Kidney (tissue), 14 donors: ENCODE measurements around the gene MRPL55. TPM values are rescaled to one million over a fixed set of nuclear protein-coding genes. Genes with fewer than 3 reads are reported as not detected.
A peak's percentile ranks its signal among the peaks of the same experiment; 100 is the strongest.

Experiments
- DNase-seq, 5 donors: peaks; one replicate each; pipeline ENCODE4 v3.0.0-alpha.2; 2013 to 2020
- FAIRE-seq: peaks from 2 replicates; lab custom pipeline; 2012; peaks lifted over from hg19 to GRCh38; lab: Jason Lieb, UNC
- H3K27ac ChIP-seq, 2 donors: one replicate each; pipeline ENCODE4 v1.7.0; 2013; ENCODE audit warnings: low read depth in 2 of 2, low read length in 2 of 2, inconsistent platforms in 1 of 2
- H3K27me3 ChIP-seq: one replicate; pipeline ENCODE4 v1.7.1; 2013; ENCODE audit warnings: low read length, inconsistent platforms; ENCODE audit not compliant: control insufficient read depth, insufficient read depth
- H3K36me3 ChIP-seq, 3 donors: one replicate each; pipeline versions ENCODE4 v1.7.0 to v1.7.1; 2013; ENCODE audit warnings: low read length in 3 of 3, control low read depth in 1 of 3, inconsistent platforms in 1 of 3; ENCODE audit not compliant: insufficient read depth in 3 of 3, control insufficient read depth in 2 of 3
- H3K4me1 ChIP-seq, 3 donors: one replicate each; pipeline versions ENCODE4 v1.7.0 to v1.7.1; 2013; ENCODE audit warnings: low read length in 3 of 3, inconsistent platforms in 1 of 3, low read depth in 1 of 3; ENCODE audit not compliant: control insufficient read depth in 2 of 3, insufficient read depth in 2 of 3
- H3K4me3 ChIP-seq, 3 donors: one replicate each; pipeline versions ENCODE4 v1.7.0 to v1.8.1; 2013; ENCODE audit warnings: low read length in 3 of 3, control low read depth in 1 of 3, inconsistent platforms in 1 of 3
- H3K9ac ChIP-seq, 3 donors: one replicate each; pipeline versions ENCODE4 v1.7.0 to v1.7.1; 2013; ENCODE audit warnings: low read length in 3 of 3, control low read depth in 1 of 3, inconsistent platforms in 1 of 3
- H3K9me3 ChIP-seq, 3 donors: one replicate each; pipeline versions ENCODE4 v1.7.0 to v1.7.1; 2013; ENCODE audit warnings: low read length in 3 of 3, control low read depth in 1 of 3, inconsistent platforms in 1 of 3; ENCODE audit not compliant: control insufficient read depth in 2 of 3, insufficient read depth in 1 of 3
- intact Hi-C: fragments of 100-400 bp; cut with DNase I; formaldehyde crosslinking; loops from one replicate; pipeline ENCODE4 v1.11.1; 2022
- polyA plus RNA-seq: library from polyadenylated mRNA; stranded (reverse); fragments of 350-450 nt; fragmentation: Illumina TruSeq; extraction: RNeasy Lipid Tissue Mini Kit (QIAGEN cat#74804); gene quantifications from one replicate; pipeline ENCODE4 v1.2.3, GENCODE V29; 2014; ENCODE audit warnings: low read depth, low replicate concordance; ENCODE audit not compliant: insufficient read depth
- total RNA-seq: library from RNA; stranded (reverse); fragmentation: NEBNext Ultra II Directional; extraction: Animal tissue kit (Norgen Biotek cat#: 25700); gene quantifications from one replicate; pipeline ENCODE4 v1.2.1, GENCODE V29; 2021
- TF ChIP-seq, protein P1 (sequence below): IDR thresholded peaks from 3 replicates; pipeline ENCODE4 v1.5.1; 2012; ENCODE audit warnings: mild to moderate bottlenecking, moderate library complexity, borderline replicate concordance; ENCODE audit not compliant: insufficient read depth; ENCODE audit errors: extremely low read depth
- donor health status: control.
- donor health status: control.
- donor health status: control.
- donor health status: control.
- donor health status: control.
- donor health status: DM: yes; HTN: yes; CAD: no.
- donor health status: Normal renal cell carcinoma (clear cell type).

The MRPL55 gene
- total and polyA plus RNA-seq, 2 donors from 2014 or later, result 37.8 to 141 TPM

- H3K9ac ChIP-seq, result no peak overlapping the region
- H3K9me3 ChIP-seq, result no peaks in the 10 kb centered on the region
- no peak for FAIRE-seq
- intact Hi-C loops, result no loop called here
- DNase-seq, result peak in 2 of 5 donors; percentile 36 to 67
- H3K4me3 ChIP-seq, result no peak overlapping the region
- H3K4me1 ChIP-seq, result peaks cover 0 to 5% (median 0%) of the 10 kb centered on the region in 3 donors
- TF ChIP-seq, protein P1, sequence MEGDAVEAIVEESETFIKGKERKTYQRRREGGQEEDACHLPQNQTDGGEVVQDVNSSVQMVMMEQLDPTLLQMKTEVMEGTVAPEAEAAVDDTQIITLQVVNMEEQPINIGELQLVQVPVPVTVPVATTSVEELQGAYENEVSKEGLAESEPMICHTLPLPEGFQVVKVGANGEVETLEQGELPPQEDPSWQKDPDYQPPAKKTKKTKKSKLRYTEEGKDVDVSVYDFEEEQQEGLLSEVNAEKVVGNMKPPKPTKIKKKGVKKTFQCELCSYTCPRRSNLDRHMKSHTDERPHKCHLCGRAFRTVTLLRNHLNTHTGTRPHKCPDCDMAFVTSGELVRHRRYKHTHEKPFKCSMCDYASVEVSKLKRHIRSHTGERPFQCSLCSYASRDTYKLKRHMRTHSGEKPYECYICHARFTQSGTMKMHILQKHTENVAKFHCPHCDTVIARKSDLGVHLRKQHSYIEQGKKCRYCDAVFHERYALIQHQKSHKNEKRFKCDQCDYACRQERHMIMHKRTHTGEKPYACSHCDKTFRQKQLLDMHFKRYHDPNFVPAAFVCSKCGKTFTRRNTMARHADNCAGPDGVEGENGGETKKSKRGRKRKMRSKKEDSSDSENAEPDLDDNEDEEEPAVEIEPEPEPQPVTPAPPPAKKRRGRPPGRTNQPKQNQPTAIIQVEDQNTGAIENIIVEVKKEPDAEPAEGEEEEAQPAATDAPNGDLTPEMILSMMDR, result no peak
- H3K27ac ChIP-seq, result no peak overlapping the region
- H3K36me3 ChIP-seq, result no peaks in the 10 kb centered on the region
- peaks cover 13% of the 10 kb centered on the region for H3K27me3 ChIP-seq
Measured at GRCh38 chr1:228063251-228064191, 45.6 kb downstream of the MRPL55 start.

DNA sequence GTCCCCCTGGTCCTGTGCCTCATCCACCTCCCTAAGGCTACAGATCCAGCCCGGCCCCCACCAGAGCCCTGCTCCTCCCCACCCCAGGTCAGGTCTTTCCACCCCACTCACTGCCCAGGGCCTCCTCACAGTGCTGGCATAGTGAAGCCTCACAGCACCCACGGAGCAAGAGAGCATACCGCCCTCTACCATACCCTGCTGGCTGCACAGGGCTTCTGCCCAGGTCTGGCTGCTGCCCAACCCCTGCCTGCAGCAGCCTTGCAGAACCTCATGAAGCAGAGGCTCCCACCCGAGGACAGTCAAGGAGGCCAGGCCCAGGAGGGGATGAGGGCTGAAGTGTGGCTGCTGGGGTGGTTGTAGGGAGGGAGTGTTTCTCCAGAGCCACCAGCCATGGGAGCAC lies 46.3 kb downstream of the MRPL55 start:
- TF ChIP-seq, protein P1, result no peak
- FAIRE-seq, result no peak

DNA sequence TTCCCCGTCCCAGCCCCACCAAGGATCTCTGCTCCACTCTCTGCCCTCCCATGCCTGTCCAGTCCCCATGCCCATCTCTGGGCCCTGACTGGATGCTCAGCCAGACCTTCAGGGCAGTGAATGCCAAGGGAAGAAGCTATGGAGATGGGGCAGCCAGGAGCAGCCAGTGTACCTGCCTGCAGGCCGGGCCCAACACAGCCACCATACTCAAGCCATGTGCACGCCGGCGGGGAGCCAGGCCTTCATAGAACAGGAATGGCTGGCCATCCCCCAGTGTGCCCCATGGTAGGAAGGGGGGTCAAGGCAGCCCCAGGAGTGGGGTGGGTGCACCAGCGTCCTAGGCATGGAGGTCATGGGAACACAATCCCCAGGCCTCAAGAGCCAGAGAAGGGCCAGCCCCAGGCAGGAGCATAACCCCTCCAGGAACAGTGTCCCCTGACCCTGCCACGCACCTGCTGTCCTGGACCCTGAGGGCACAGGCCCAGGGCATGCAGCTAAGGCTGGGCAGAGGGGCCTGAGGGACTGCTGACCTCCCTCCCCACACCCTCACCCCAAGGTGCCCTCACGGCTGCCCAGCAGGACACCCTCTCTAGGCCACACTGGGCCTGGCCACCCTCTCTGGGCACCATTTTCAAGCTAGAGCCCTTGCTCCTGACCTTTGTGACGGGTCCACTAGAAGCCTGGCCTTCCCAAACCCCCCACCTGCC lies 46.9 kb downstream of the MRPL55 start:
- H3K36me3 ChIP-seq, result no peaks in the 10 kb centered on the region
- DNase-seq (no peak), FAIRE-seq (no peak)
- H3K9ac ChIP-seq, result no peak overlapping the region
- TF ChIP-seq, protein P1, result no peak
- peaks cover 20% of the 10 kb centered on the region for H3K27me3 ChIP-seq
- no peaks in the 10 kb centered on the region for H3K9me3 ChIP-seq
- no peak overlapping the region for H3K27ac ChIP-seq
- H3K4me3 ChIP-seq, result no peak overlapping the region
- peaks cover 0 to 5% (median 0%) of the 10 kb centered on the region in 3 donors for H3K4me1 ChIP-seq
- intact Hi-C loops, result no loop called here

More for the DNA sequence above, 46.3 kb downstream of the MRPL55 start:
- Histone ChIP-seq H3K4me1 (peaks cover 0 to 5% (median 0%) of the 10 kb centered on the region in 3 donors), H3K9me3 (no peaks in the 10 kb centered on the region), H3K9ac (no peak overlapping the region), H3K4me3 (no peak overlapping the region), H3K36me3 (no peaks in the 10 kb centered on the region), H3K27me3 (peaks cover 16% of the 10 kb centered on the region), H3K27ac (no peak overlapping the region)
- DNase-seq, result peak in 1 of 5 donors; percentile 49
- intact Hi-C loops, result no loop called here
